SK-N-MC (cell line): ENCODE measurements around the gene TMEM161A.

Experiments used
- EZH2 ChIP-seq: fragments of 200-600 bp; sonication (generic); IDR thresholded peaks from one replicate; pipeline ENCODE4 v1.6.1; 2017; ENCODE audit warnings: antibody characterized with exemption
- POLR2AphosphoS5 ChIP-seq: IDR thresholded peaks from 2 replicates; pipeline ENCODE4 v1.6.1; 2012; ENCODE audit warnings: mild to moderate bottlenecking, low read depth, low read length, borderline replicate concordance

- TF ChIP-seq EZH2 (no peak), POLR2AphosphoS5 (no peak)
These were observed 61.2 kb downstream of the TMEM161A start for GRCh38 chr19:19077103-19077502.
